PFSK-1 (cell line): ENCODE results near the gene MRTFB.

Experiments
- POLR2AphosphoS5 ChIP-seq: IDR thresholded peaks from 2 replicates; pipeline ENCODE4 v1.6.1; 2012; ENCODE audit warnings: low read depth, mild to moderate bottlenecking, control low read depth, low read length, moderate library complexity
- REST ChIP-seq, 2 experiments: IDR thresholded peaks; 2 replicates each; pipeline versions ENCODE4 v1.6.1 to v1.8.0; 2011 to 2012; ENCODE audit warnings: low read depth in 2 of 2, low read length in 2 of 2, control low read depth in 1 of 2, inconsistent platforms in 1 of 2, mild to moderate bottlenecking in 1 of 2, moderate library complexity in 1 of 2; ENCODE audit not compliant: insufficient read depth in 1 of 2
- TAF1 ChIP-seq: IDR thresholded peaks from 2 replicates; pipeline ENCODE4 v1.6.1; 2012; ENCODE audit warnings: low read length, control low read depth, borderline replicate concordance; ENCODE audit not compliant: insufficient read depth

DNA sequence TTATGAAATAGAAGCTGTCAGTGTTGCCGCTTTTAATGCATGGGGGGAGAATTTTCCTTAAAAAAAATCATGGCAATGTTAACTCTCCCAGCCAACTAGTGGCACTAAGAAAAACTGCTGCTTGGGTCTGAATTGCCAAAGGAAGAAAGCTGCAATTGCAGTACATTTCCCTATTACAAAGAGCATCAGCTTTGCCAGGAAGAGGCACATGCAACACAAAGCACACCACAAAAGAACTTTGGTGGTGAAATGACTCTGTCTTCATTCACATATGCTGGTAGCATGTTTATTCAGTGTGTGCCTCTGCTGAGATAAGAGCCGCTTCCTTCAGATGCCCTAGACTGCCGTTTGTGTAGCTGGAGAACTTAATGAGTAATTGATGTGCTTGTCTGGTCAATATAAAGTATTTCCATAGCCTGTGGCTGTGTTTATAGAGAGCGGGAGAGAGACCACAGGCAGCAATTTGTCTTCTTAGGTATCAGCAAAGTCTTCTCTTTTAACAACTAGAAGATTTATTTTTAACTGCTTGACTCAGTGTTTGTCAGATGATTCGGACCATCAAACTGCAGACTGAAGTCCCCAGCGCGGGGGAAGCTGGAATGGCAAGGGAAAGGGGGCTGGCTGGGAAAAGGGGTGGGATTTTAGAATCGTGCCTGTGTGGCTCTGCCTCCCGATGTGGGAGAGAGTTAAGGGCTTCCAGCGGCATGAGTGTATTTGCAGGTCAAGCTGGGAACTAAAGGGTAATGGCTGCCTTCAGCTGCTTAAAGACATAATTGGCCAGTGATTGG is 115.1 kb downstream of the MRTFB start:
- no peak for TF ChIP-seq REST (IDR thresholded peaks at IDR 0.05; ENCODE audit: insufficient read depth in 1 of 2, low read depth in 2 of 2, low read length in 2 of 2)
- no peak for TF ChIP-seq POLR2AphosphoS5
- TF ChIP-seq TAF1: no peak
